ENCODE measurements around the gene AK6. TPM values are rescaled to one million over a fixed set of nuclear protein-coding genes. Genes with fewer than 3 reads are reported as not detected.

Gene AK6
- total RNA-seq, 2 experiments from 2014 or later = 30.9 to 31.2 TPM

DNA sequence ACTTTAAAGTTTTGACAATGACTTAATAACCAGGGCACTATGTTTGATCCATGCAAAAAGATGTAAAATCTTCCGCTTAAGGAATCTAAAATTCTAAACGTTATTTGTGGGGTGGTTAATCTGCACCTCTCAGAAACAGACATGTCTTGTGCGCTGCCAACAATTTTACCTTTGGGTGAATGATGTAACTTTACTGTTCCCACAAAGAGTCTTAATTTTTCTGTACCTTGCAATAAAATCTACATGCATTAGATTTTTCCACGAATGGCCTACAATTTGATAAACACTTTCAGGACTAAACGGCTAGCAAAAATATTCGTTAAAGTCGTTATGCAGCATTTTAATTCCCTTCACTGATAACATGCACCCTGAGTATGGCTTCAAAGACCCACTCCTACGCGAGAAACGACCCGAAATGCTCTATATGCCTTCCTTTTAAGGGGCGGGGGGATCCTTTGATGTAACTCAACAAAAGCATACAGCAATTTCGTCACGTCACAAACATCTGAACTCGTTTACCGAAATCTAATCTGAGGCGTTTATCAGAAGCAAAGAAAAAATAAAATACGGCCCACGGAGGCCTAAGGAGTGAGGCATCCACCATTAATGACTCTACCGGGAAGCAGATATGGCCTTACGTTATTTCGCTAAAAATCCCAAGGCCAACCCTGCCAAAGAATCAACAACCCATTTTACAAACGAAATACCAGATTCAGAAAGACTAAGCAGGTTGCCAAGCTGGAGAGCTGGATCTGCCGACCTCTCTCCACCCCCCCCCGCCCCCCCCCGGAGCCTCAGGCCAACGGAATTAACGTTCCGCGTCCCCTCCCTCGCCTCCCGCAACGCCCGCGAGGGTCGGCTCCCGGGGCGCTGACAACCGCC lies 621 bp downstream of the AK6 start:
- H3K27me3 Mint-ChIP-seq = no peaks in the 10 kb centered on the region
- CTCF ChIA-PET = interaction anchor here (1.1 to 3.2 kb wide), 3 partner anchors 34 to 275 kb away, joined by 5 to 15 read pairs (median 6); partner anchors contain the start of genes CCDC125 and SLC30A5
- H3K4me3 Mint-ChIP-seq = peak overlapping the region; percentile 97
- peaks cover 44% of the 10 kb centered on the region for H3K4me1 Mint-ChIP-seq
- H3K27ac Mint-ChIP-seq = peak overlapping the region; percentile 95
- H3K9me3 Mint-ChIP-seq = no peaks in the 10 kb centered on the region
- no peak for DNase-seq
- H3K36me3 Mint-ChIP-seq (ENCODE audit: low read depth) = peaks cover 38% of the 10 kb centered on the region
- POLR2A ChIA-PET = interaction anchor here (1.4 to 2.4 kb wide), 4 partner anchors 17 to 179 kb away, joined by 3 to 9 read pairs (median 5); partner anchors contain the start of genes CCDC125 and CENPH

DNA sequence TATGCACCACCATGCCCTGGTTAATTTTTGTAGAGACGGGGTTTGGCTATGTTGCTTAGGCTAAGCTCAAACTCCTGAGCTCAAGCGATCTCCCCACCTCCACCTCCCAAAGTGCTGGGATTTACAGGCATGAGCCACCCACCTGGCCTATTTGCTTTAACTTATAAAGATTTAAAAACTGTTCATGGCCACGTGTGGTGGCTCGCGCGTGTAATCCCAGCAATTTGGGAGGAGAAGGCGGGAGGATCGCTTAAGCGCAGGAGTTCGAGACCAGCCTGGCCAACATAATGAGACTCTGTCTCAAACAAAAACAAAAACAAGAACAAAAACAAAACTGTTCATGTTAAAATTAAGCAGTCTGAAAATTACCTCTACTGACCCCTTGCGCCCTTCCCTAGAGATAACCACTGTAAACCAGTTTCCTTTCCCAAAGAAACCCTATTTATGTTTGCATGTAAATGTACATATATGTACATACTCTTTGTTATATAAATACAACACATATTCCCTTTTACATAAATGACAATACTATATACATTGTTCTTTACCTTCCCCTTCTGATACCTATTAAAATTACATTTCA lies 1.5 kb downstream of the AK6 start:
- Mint-ChIP-seq H3K4me3 (peak overlapping the region; percentile 97), H3K27ac (peak overlapping the region; percentile 95), H3K27me3 (no peaks in the 10 kb centered on the region), H3K36me3 (ENCODE audit: low read depth) (peaks cover 43% of the 10 kb centered on the region), H3K4me1 (peaks cover 43% of the 10 kb centered on the region), H3K9me3 (no peaks in the 10 kb centered on the region)
- DNase-seq = no peak
- POLR2A ChIA-PET = interaction anchor here (1.6 kb wide), 1 partner anchor 178 kb away, joined by 4 read pairs; the partner anchor contains the start of gene CENPH
- CTCF ChIA-PET = interaction anchor here (0.9 to 3.2 kb wide), 4 partner anchors 31 to 324 kb away, joined by 3 to 15 read pairs (median 6); partner anchors contain the start of genes CCDC125 and SLC30A5

DNA sequence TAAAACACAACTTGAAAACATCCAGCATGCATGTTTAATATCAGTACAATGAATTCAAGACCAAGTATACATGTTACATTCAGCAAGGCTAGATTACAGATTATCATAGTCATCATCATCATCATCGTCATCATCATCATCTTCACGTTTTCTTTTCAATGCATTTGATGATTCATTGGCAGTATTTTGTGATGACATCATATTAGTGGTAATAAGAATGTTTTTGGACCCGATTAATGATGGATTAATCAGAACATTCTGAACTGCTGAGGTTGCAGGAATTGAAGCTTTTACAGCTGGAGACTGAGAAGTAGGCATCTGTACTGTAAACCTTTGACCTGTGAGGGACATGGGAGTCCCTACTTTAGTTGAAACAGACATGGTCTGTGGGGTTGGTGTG lies 4.5 kb downstream of the AK6 start:
- peaks cover 30% of the 10 kb centered on the region for H3K4me1 Mint-ChIP-seq
- peaks cover 54% of the 10 kb centered on the region for H3K36me3 Mint-ChIP-seq (ENCODE audit: low read depth)
- ChIA-PET CTCF (interaction anchor here (1.1 kb wide), 1 partner anchor 271 kb away, joined by 4 read pairs; the partner anchor contains the start of gene SLC30A5), POLR2A (no interaction called here)
- no peak overlapping the region for H3K27ac Mint-ChIP-seq
- DNase-seq = no peak
- no peaks in the 10 kb centered on the region for H3K27me3 Mint-ChIP-seq
- no peak overlapping the region for H3K4me3 Mint-ChIP-seq
- H3K9me3 Mint-ChIP-seq = no peaks in the 10 kb centered on the region

GRCh38 chr5:69364414-69364813 lies 4.9 kb downstream of the AK6 start:
- H3K36me3 Mint-ChIP-seq (ENCODE audit: low read depth) = peaks cover 54% of the 10 kb centered on the region
- no peak overlapping the region for H3K4me3 Mint-ChIP-seq
- peaks cover 30% of the 10 kb centered on the region for H3K4me1 Mint-ChIP-seq

DNA sequence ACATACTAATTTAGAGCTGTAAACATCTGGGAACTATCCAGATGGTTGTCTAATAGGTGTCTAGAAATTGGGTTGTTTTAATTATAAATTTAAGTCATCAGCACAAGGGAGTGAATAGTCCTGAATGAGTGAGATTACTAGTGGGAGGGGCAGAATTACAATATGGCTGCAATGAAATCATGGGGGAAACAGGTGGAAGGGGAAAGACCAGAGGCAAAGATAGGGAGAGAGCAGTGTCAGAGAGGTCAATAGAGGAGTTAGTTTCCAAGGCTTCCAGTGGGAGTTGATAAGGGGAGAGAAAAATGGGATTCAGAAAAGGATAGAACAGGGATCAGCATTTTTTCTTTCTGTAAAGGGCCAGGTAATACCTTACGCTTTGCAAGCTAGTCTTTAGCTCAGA lies 8.9 kb downstream of the AK6 start:
- no peak overlapping the region for H3K27ac Mint-ChIP-seq
- ChIA-PET POLR2A (no interaction called here), CTCF (interaction anchor here (0.6 to 1.5 kb wide), 2 partner anchors 260 to 267 kb away, joined by 3 to 4 read pairs; partner anchors contain the start of gene SLC30A5)
- H3K9me3 Mint-ChIP-seq = no peaks in the 10 kb centered on the region
- DNase-seq = no peak
- H3K27me3 Mint-ChIP-seq = no peaks in the 10 kb centered on the region
- H3K4me3 Mint-ChIP-seq = no peak overlapping the region
- peaks cover 20% of the 10 kb centered on the region for H3K4me1 Mint-ChIP-seq
- peaks cover 50% of the 10 kb centered on the region for H3K36me3 Mint-ChIP-seq (ENCODE audit: low read depth)

More at GRCh38 chr5:69364414-69364813, 4.9 kb downstream of the AK6 start:
- POLR2A ChIA-PET = no interaction called here
- no peak overlapping the region for H3K27ac Mint-ChIP-seq
- H3K27me3 Mint-ChIP-seq = no peaks in the 10 kb centered on the region
- H3K9me3 Mint-ChIP-seq = no peaks in the 10 kb centered on the region
- no peak for DNase-seq
- CTCF ChIA-PET = interaction anchor here (1.4 kb wide), 1 partner anchor 271 kb away, joined by 4 read pairs; the partner anchor contains the start of gene SLC30A5

DNA sequence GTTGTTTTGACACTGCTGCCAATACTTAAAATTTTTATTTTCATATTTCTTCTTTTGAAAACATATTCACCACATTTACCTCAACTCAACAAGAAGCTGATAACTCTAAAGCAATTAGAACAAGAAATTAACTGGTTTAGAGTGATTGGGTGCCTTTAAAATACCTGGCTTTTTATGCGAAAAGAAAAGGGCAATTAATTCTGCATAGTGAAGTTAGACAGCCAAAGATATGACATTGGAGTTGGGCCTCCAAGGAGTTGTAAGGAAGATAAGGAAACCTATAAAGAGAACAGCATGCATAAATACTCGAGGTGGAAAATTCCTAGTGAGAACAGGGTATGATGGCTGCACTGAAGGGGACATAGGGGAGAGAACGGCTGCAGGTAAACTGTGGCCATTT lies 9.6 kb downstream of the AK6 start:
- Mint-ChIP-seq H3K4me1 (peaks cover 14% of the 10 kb centered on the region), H3K9me3 (no peaks in the 10 kb centered on the region), H3K27me3 (no peaks in the 10 kb centered on the region), H3K4me3 (no peak overlapping the region), H3K27ac (no peak overlapping the region), H3K36me3 (ENCODE audit: low read depth) (peaks cover 43% of the 10 kb centered on the region)
- DNase-seq = no peak
- POLR2A ChIA-PET = no interaction called here
- CTCF ChIA-PET = interaction anchor here (1.5 kb wide), 1 partner anchor 266 kb away, joined by 4 read pairs; the partner anchor contains the start of gene SLC30A5

GRCh38 chr5:69350664-69351063 lies 18.7 kb downstream of the AK6 start:
- POLR2A ChIA-PET = no interaction called here
- no peak overlapping the region for H3K4me3 Mint-ChIP-seq
- peaks cover 2% of the 10 kb centered on the region for H3K4me1 Mint-ChIP-seq
- peaks cover 26% of the 10 kb centered on the region for H3K36me3 Mint-ChIP-seq (ENCODE audit: low read depth)
- no peak for DNase-seq
- CTCF ChIA-PET = no interaction called here
- H3K27ac Mint-ChIP-seq = no peak overlapping the region
- no peaks in the 10 kb centered on the region for H3K9me3 Mint-ChIP-seq
- no peaks in the 10 kb centered on the region for H3K27me3 Mint-ChIP-seq

- POLR2A ChIA-PET = no interaction called here
Measured at GRCh38 chr5:69343083-69343482, 26.2 kb downstream of the AK6 start.

DNA sequence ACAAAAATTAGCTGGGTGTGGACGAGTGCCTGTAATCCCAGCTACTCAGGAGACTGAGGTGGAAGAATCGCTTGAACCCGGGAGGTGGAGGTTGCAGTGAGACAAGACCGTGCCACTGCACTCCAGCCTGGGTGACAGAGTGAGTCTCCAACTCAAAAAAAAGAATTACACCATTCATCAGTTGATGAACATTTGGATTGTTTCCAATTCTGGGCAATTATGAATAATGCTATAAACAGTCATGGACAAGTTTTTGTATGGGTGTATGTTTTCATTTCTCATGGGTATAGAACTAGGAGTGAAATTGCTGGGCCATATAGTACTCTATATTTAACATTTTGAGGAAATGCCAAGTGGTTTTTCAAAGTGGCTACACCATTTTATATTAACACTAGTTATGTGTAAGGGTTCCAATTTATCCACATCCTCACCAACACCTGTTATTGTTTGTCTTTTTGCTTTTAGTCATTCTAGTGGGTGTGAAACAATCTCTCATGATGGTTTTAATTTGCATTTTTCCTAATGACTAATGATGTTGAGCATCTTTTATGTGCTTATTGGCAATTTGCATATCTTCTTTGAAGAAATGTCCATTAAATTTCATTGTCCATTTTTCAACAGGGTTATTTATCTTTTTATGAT lies 27.7 kb downstream of the AK6 start:
- CTCF ChIA-PET = no interaction called here
- no peak for DNase-seq
- H3K4me1 Mint-ChIP-seq = no peaks in the 10 kb centered on the region
- no peaks in the 10 kb centered on the region for H3K9me3 Mint-ChIP-seq
- H3K36me3 Mint-ChIP-seq (ENCODE audit: low read depth) = no peaks in the 10 kb centered on the region
- no peak overlapping the region for H3K27ac Mint-ChIP-seq
- POLR2A ChIA-PET = no interaction called here
- H3K27me3 Mint-ChIP-seq = no peaks in the 10 kb centered on the region
- H3K4me3 Mint-ChIP-seq = no peak overlapping the region

More at GRCh38 chr5:69343083-69343482, 26.2 kb downstream of the AK6 start:
- CTCF ChIA-PET = interaction anchor here (1.3 to 2.2 kb wide), 2 partner anchors 8 to 249 kb away, joined by 5 to 7 read pairs; partner anchors contain the start of gene SLC30A5
- Mint-ChIP-seq H3K9me3 (no peaks in the 10 kb centered on the region), H3K27me3 (no peaks in the 10 kb centered on the region), H3K36me3 (ENCODE audit: low read depth) (no peaks in the 10 kb centered on the region), H3K27ac (no peak overlapping the region), H3K4me1 (no peaks in the 10 kb centered on the region), H3K4me3 (no peak overlapping the region)
- no peak for DNase-seq

GRCh38 chr5:69335341-69335935 lies 33.9 kb downstream of the AK6 start:
- ChIA-PET POLR2A (interaction anchor here (0.6 to 2.0 kb wide), 5 partner anchors 34 to 242 kb away, joined by 3 to 11 read pairs (median 3); partner anchors contain the start of genes AK6, CDK7, RAD17 and SLC30A5), CTCF (interaction anchor here (0.7 to 4.0 kb wide), 15 partner anchors 8 to 292 kb away, joined by 3 to 32 read pairs (median 5); partner anchors contain the start of genes AK6, CDK7, CENPH and RAD17)
- Mint-ChIP-seq H3K4me1 (peaks cover 19% of the 10 kb centered on the region), H3K4me3 (no peak overlapping the region), H3K9me3 (no peaks in the 10 kb centered on the region), H3K27me3 (no peaks in the 10 kb centered on the region), H3K27ac (no peak overlapping the region), H3K36me3 (ENCODE audit: low read depth) (peaks cover 3% of the 10 kb centered on the region)
- no peak for DNase-seq

DNA sequence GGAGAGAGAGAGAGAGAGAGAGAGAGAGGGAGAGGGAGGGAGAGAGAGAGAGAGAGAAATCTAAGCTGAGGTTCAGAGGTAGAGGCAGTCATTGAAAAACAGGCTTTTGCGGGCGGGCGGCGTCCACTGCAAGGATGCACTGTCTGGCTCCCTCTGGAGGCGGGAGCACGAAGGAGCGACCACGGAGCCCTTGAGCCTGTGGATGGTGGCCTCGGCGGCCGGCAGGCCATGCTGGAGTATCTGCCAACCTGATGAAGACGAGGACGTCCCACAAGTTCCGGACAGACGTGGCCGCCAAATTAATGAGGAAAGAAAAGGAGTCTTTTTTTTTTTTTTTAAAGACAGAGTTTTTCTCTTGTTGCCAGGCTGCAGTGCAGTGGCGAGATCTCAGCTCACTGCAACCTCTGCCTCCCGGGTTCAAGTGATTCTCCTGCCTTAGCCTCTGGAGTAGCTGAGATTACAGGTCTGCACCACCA lies 34.5 kb downstream of the AK6 start:
- Mint-ChIP-seq H3K27me3 (no peaks in the 10 kb centered on the region), H3K27ac (no peak overlapping the region), H3K36me3 (ENCODE audit: low read depth) (peaks cover 3% of the 10 kb centered on the region), H3K4me3 (peak overlapping the region; percentile 11), H3K9me3 (no peaks in the 10 kb centered on the region), H3K4me1 (peaks cover 20% of the 10 kb centered on the region)
- CTCF ChIA-PET = interaction anchor here (0.6 to 4.0 kb wide), 31 partner anchors 8 to 309 kb away, joined by 3 to 32 read pairs (median 4); partner anchors contain the start of genes AK6, CDK7, CENPH and RAD17
- POLR2A ChIA-PET = interaction anchor here (0.6 to 2.0 kb wide), 5 partner anchors 35 to 241 kb away, joined by 3 to 11 read pairs (median 3); partner anchors contain the start of genes AK6, CDK7, RAD17 and SLC30A5
- DNase-seq = peak; percentile 82

All from activated CD4-positive, alpha-beta memory T cell treated with anti-CD3 and anti-CD28 coated beads, Interleukin-2, amount 10 ng/mL, durations not matched to agents 7 days and 5 days (primary cell).